ENCODE data around the gene TMEM178B. TPM values are rescaled to one million over a fixed set of nuclear protein-coding genes. Genes with fewer than 3 reads are reported as not detected.
"Not testable (repeated sequence)": the region's sequence is repeated elsewhere in the genome, so short reads cannot be mapped to it uniquely, and the experiment has no call there.

Gene TMEM178B
- total RNA-seq, 1 experiment from 2014 or later: not detected

DNA sequence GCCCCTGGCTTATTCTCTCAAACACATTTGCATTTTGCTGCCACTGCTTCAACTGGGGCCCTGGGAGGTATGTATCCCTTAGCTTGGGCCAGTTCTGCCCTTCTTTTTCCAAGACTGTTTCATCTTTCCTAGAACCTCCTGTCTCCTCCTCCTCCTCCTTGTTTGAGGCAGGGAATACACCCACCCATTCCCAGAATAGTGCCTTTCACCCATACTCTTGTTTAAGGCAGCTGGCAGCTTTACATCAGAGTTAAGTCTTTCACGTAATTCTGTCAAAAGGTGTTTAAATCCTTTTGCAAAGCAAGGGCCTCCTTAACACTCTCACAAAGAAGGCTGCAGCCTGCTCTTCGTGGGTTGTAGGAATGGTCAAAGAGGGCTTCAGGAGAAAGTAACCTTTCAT, 326.5 kb downstream of the TMEM178B start:
- POLR2A ChIA-PET: no interaction called here
- H3K27ac Mint-ChIP-seq (ENCODE audit: low read depth, unreplicated experiment): no peak overlapping the region
- DNase-seq (ENCODE audit: unreplicated experiment): no peak
- H3K36me3 Mint-ChIP-seq (ENCODE audit: insufficient read depth, unreplicated experiment): no peaks in the 10 kb centered on the region
- CTCF ChIA-PET: no interaction called here
- TF ChIP-seq, protein P1, sequence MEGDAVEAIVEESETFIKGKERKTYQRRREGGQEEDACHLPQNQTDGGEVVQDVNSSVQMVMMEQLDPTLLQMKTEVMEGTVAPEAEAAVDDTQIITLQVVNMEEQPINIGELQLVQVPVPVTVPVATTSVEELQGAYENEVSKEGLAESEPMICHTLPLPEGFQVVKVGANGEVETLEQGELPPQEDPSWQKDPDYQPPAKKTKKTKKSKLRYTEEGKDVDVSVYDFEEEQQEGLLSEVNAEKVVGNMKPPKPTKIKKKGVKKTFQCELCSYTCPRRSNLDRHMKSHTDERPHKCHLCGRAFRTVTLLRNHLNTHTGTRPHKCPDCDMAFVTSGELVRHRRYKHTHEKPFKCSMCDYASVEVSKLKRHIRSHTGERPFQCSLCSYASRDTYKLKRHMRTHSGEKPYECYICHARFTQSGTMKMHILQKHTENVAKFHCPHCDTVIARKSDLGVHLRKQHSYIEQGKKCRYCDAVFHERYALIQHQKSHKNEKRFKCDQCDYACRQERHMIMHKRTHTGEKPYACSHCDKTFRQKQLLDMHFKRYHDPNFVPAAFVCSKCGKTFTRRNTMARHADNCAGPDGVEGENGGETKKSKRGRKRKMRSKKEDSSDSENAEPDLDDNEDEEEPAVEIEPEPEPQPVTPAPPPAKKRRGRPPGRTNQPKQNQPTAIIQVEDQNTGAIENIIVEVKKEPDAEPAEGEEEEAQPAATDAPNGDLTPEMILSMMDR (IDR thresholded peaks at IDR 0.05; ENCODE audit: unreplicated experiment): no peak
- BruUV-seq (replicated peaks): no TSS peak
- no peaks in the 10 kb centered on the region for H3K4me1 Mint-ChIP-seq (ENCODE audit: insufficient read depth, unreplicated experiment)
- H3K9me3 Mint-ChIP-seq (ENCODE audit: unreplicated experiment): peaks cover 6% of the 10 kb centered on the region
- intact Hi-C loops (cut with micrococcal nuclease): no loop called here
- H3K27me3 Mint-ChIP-seq (ENCODE audit: insufficient read depth, unreplicated experiment): no peaks in the 10 kb centered on the region
- H3K4me3 Mint-ChIP-seq (ENCODE audit: unreplicated experiment): no peak overlapping the region

DNA sequence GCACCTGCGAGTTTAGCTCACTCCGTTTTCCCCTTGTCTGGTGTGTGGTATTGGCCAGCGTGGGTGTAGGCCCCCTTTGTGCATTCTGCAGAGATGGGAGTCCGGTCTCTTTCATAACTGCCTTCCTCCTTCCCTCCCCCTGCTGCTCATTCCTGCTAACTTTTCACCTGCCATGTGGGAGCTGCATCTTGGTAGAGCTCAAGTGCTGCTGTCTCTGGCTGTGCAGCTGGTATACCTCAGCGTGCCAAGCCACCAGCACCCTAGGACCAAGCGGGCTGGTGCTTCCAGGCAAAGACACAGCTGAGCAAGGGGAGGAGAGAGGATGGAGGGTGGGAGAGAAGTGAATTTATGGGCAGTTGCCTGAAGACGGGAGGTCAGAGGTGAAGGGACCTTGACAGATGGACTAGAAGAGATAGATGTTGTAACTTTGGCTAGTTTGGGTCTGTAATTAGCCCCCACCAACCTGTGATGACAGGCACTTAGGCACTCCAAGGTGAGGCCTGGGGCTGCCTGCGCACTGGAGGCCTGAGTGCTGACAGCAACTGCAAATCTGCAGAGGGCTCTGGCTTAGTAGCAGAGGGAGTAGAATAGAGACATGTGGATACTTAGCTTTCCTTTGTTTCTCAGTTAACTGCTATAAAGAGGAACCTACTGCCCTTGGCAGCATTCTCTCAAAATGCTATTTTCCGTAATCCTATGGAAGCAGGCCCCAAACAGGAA, 328.6 kb downstream of the TMEM178B start:
- no TSS peak for BruUV-seq (replicated peaks)
- Mint-ChIP-seq H3K27ac (ENCODE audit: low read depth, unreplicated experiment) (no peak overlapping the region), H3K27me3 (ENCODE audit: insufficient read depth, unreplicated experiment) (no peaks in the 10 kb centered on the region), H3K4me3 (ENCODE audit: unreplicated experiment) (no peak overlapping the region), H3K9me3 (ENCODE audit: unreplicated experiment) (peaks cover 6% of the 10 kb centered on the region), H3K36me3 (ENCODE audit: insufficient read depth, unreplicated experiment) (no peaks in the 10 kb centered on the region), H3K4me1 (ENCODE audit: insufficient read depth, unreplicated experiment) (no peaks in the 10 kb centered on the region)
- CTCF ChIA-PET: no interaction called here
- POLR2A ChIA-PET: no interaction called here
- TF ChIP-seq, protein P1 (IDR thresholded peaks at IDR 0.05; ENCODE audit: unreplicated experiment): no peak
- no peak for DNase-seq (ENCODE audit: unreplicated experiment)
- intact Hi-C loops (cut with micrococcal nuclease): no loop called here

DNA sequence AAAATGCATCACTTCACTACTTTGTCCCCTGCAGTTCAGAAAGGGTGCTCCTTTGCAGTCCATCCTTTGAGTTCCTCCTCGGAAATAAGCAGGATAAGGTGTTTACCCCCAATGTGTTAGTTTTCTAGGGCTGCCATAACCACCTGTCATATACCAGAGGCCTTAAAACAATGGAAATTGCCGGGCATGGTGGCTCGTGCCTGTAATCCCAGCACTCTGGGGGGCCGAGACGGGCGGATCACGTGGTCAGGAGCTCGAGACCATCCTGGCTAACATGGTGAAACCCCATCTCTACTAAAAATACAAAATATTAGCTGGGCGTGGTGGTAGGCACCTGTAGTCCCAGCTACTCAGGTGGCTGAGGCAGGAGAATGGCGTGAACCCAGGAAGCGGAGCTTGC, 330.0 kb downstream of the TMEM178B start:
- H3K36me3 Mint-ChIP-seq (ENCODE audit: insufficient read depth, unreplicated experiment); intact Hi-C loops (cut with micrococcal nuclease); H3K27me3 Mint-ChIP-seq (ENCODE audit: insufficient read depth, unreplicated experiment); H3K27ac Mint-ChIP-seq (ENCODE audit: low read depth, unreplicated experiment); BruUV-seq (replicated peaks); H3K4me1 Mint-ChIP-seq (ENCODE audit: insufficient read depth, unreplicated experiment); H3K4me3 Mint-ChIP-seq (ENCODE audit: unreplicated experiment); POLR2A ChIA-PET; DNase-seq (ENCODE audit: unreplicated experiment): not testable (repeated sequence)
- CTCF ChIA-PET: interaction anchor here (0.6 kb wide), 1 partner anchor 1407 kb away, joined by 3 read pairs; no protein-coding TSS in a partner anchor
- H3K9me3 Mint-ChIP-seq (ENCODE audit: unreplicated experiment): peaks cover 13% of the 10 kb centered on the region

DNA sequence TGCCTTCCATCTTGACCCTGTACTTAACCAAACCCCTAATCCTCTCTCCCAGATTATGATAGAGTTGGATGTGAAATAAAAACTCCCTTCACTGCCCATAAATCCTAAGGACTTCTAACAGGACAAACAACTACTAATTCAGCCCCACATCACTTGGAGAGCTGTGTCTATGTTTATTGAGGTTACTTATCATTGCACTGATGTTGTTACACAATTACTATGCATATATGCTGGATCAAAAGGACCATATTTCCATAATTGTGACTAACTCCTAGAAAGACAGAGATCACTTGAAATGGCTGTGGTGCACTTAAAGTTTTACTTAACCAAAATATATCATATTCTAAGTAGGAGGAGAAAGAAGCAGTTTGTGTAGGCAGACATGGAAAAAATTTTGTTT, 332.5 kb downstream of the TMEM178B start:
- Mint-ChIP-seq H3K36me3 (ENCODE audit: insufficient read depth, unreplicated experiment) (no peaks in the 10 kb centered on the region), H3K27me3 (ENCODE audit: insufficient read depth, unreplicated experiment) (no peaks in the 10 kb centered on the region), H3K4me3 (ENCODE audit: unreplicated experiment) (no peak overlapping the region), H3K4me1 (ENCODE audit: insufficient read depth, unreplicated experiment) (no peaks in the 10 kb centered on the region), H3K9me3 (ENCODE audit: unreplicated experiment) (peaks cover 13% of the 10 kb centered on the region), H3K27ac (ENCODE audit: low read depth, unreplicated experiment) (no peak overlapping the region)
- TF ChIP-seq, protein P1 (IDR thresholded peaks at IDR 0.05; ENCODE audit: unreplicated experiment): no peak
- intact Hi-C loops (cut with micrococcal nuclease): no loop called here
- no TSS peak for BruUV-seq (replicated peaks)
- ChIA-PET CTCF (interaction anchor here (0.6 kb wide), 1 partner anchor 1091 kb away, joined by 3 read pairs; no protein-coding TSS in a partner anchor), POLR2A (interaction anchor here (0.7 kb wide), 1 partner anchor 16 kb away, joined by 3 read pairs; no protein-coding TSS in a partner anchor)
- no peak for DNase-seq (ENCODE audit: unreplicated experiment)
